HepG2 (cell line): ENCODE data around the gene PTEN. TPM values are rescaled to one million over a fixed set of nuclear protein-coding genes. Genes with fewer than 3 reads are reported as not detected.

Experiments
- KLF15 ChIP-seq: sonication (generic); formaldehyde crosslinking; IDR thresholded peaks from 2 replicates; pipeline ENCODE4 v1.8.1; 2023; ENCODE audit warnings: borderline replicate concordance, mild to moderate bottlenecking, inconsistent platforms, missing genetic modification reagents, mixed read lengths
- NR2F2 ChIP-seq: IDR thresholded peaks from 2 replicates; pipeline ENCODE4 v1.6.1; 2012; ENCODE audit warnings: low read depth, inconsistent platforms, borderline replicate concordance
- SRF ChIP-seq: IDR thresholded peaks from 2 replicates; pipeline ENCODE4 v1.6.1; 2011; ENCODE audit warnings: mild to moderate bottlenecking, low read depth, low read length, moderate library complexity
- TAF15 ChIP-seq: fragments of 200-400 bp; formaldehyde crosslinking; IDR thresholded peaks from one replicate; pipeline ENCODE4 v1.6.1; 2018; ENCODE audit warnings: mild to moderate bottlenecking, low read depth, low read length; ENCODE audit not compliant: poor library complexity, severe bottlenecking
- ZNF530 ChIP-seq: sonication (generic); formaldehyde crosslinking; IDR thresholded peaks from 2 replicates; pipeline ENCODE4 v1.5.0; 2020; ENCODE audit warnings: low read depth, mild to moderate bottlenecking, missing genetic modification reagents
- ZNF749 ChIP-seq: sonication (generic); formaldehyde crosslinking; IDR thresholded peaks from 2 replicates; pipeline ENCODE4 v1.8.0; 2022; ENCODE audit warnings: mild to moderate bottlenecking, missing genetic modification reagents, moderate library complexity, borderline replicate concordance
- polyA plus RNA-seq, 8 experiments: library from polyadenylated mRNA; depleted of rRNA in 3 of 8; stranded (reverse) in 7 of 8; unstranded in 1 of 8; fragments of >200 nt; fragmentation: Illumina TruSeq in 4 of 8; extraction: Trizol in 4 of 8; gene quantifications; 2 replicates each; pipeline versions ENCODE4 v1.2.1 to v1.2.3, GENCODE V29; 2011 to 2016; ENCODE audit warnings: low read depth in 4 of 8, missing spikeins in 1 of 8, mixed read lengths in 1 of 8; ENCODE audit not compliant: insufficient read depth in 1 of 8
- total RNA-seq, 5 experiments: library from RNA; depleted of rRNA; stranded (reverse); fragments of >200 nt; fragmentation: Illumina TruSeq; extraction: Trizol; gene quantifications; 2 replicates each; pipeline ENCODE4 v1.2.3, GENCODE V29; 2016; ENCODE audit warnings: low read depth in 1 of 5
- TF ChIP-seq, protein P1 (sequence below), 2 experiments: sonication (generic) in 1 of 2; formaldehyde crosslinking in 1 of 2; IDR thresholded peaks; 2 replicates each; pipeline versions ENCODE4 v1.6.1 to v1.9.0; 2014 to 2022; ENCODE audit warnings: antibody characterized with exemption in 1 of 2, borderline replicate concordance in 1 of 2, inconsistent platforms in 1 of 2, low read depth in 1 of 2, missing genetic modification reagents in 1 of 2
- TF ChIP-seq, protein P2 (sequence below): sonication (generic); formaldehyde crosslinking; IDR thresholded peaks from 2 replicates; pipeline ENCODE4 v1.8.0; 2022; ENCODE audit warnings: mild to moderate bottlenecking, missing genetic modification reagents, moderate library complexity
- TF ChIP-seq, protein P3 (sequence below): sonication (generic); formaldehyde crosslinking; IDR thresholded peaks from 2 replicates; pipeline ENCODE4 v1.4.0; 2020; ENCODE audit warnings: mild to moderate bottlenecking, missing genetic modification reagents
- TF ChIP-seq, protein P4 (sequence below): sonication (generic); formaldehyde crosslinking; IDR thresholded peaks from 2 replicates; pipeline ENCODE4 v1.5.0; 2020; ENCODE audit warnings: missing genetic modification reagents

Gene PTEN
- total and polyA plus RNA-seq, 2 of the 13 experiments (the other 11 are each of a cell fraction or from before 2014, with no cell fraction given): 30.3 to 61.3 TPM

DNA sequence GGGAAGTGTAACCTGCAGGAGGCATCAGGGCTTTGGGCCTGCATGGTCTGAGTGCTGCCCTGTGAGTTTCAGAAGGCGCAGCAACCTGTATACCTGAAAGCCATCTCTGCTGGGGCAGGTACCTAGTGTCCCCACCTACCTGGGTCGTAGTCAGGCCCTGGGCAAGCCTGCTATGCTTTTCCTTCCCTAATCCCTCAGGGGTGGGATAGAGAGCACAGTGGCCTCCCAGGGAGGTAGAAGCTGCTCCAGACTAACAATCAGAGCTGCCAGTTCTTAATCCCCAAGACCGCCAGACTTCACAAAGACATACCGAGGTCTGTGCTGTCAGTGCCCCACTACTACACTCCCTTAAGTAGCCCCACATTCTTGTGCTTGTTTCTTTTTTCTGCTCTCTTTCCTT lies 52.0 kb downstream of the PTEN start (continued):
- TF ChIP-seq, protein P1, sequence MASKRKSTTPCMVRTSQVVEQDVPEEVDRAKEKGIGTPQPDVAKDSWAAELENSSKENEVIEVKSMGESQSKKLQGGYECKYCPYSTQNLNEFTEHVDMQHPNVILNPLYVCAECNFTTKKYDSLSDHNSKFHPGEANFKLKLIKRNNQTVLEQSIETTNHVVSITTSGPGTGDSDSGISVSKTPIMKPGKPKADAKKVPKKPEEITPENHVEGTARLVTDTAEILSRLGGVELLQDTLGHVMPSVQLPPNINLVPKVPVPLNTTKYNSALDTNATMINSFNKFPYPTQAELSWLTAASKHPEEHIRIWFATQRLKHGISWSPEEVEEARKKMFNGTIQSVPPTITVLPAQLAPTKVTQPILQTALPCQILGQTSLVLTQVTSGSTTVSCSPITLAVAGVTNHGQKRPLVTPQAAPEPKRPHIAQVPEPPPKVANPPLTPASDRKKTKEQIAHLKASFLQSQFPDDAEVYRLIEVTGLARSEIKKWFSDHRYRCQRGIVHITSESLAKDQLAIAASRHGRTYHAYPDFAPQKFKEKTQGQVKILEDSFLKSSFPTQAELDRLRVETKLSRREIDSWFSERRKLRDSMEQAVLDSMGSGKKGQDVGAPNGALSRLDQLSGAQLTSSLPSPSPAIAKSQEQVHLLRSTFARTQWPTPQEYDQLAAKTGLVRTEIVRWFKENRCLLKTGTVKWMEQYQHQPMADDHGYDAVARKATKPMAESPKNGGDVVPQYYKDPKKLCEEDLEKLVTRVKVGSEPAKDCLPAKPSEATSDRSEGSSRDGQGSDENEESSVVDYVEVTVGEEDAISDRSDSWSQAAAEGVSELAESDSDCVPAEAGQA (IDR thresholded peaks at IDR 0.05; ENCODE audit: low read depth): no peak
- TF ChIP-seq, protein P1 (CRISPR knock-in tag; IDR thresholded peaks at IDR 0.05; ENCODE audit: borderline replicate concordance): no peak
- no peak for TF ChIP-seq TAF15
- no peak for TF ChIP-seq ZNF749
- no peak for TF ChIP-seq SRF
- TF ChIP-seq, protein P2, sequence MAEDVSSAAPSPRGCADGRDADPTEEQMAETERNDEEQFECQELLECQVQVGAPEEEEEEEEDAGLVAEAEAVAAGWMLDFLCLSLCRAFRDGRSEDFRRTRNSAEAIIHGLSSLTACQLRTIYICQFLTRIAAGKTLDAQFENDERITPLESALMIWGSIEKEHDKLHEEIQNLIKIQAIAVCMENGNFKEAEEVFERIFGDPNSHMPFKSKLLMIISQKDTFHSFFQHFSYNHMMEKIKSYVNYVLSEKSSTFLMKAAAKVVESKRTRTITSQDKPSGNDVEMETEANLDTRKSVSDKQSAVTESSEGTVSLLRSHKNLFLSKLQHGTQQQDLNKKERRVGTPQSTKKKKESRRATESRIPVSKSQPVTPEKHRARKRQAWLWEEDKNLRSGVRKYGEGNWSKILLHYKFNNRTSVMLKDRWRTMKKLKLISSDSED (CRISPR knock-in tag): no peak
- TF ChIP-seq ZNF530 (CRISPR knock-in tag): no peak
- TF ChIP-seq, protein P3, sequence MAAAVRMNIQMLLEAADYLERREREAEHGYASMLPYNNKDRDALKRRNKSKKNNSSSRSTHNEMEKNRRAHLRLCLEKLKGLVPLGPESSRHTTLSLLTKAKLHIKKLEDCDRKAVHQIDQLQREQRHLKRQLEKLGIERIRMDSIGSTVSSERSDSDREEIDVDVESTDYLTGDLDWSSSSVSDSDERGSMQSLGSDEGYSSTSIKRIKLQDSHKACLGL (CRISPR knock-in tag): no peak
- TF ChIP-seq, protein P4, sequence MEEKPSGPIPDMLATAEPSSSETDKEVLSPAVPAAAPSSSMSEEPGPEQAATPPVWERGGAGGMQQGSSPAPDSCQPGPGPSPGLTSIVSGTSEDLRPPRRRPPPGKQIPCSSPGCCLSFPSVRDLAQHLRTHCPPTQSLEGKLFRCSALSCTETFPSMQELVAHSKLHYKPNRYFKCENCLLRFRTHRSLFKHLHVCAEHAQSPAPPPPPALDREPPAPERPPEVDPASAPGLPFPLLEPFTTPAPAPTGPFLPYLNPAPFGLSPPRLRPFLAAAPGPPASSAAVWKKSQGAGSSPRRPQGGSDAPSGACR (CRISPR knock-in tag): no peak
- TF ChIP-seq KLF15: no peak
- TF ChIP-seq NR2F2: no peak
